SKM-1 (cell line): ENCODE results near the gene MED13.
"Not testable (repeated sequence)": the region's sequence is repeated elsewhere in the genome, so short reads cannot be mapped to it uniquely, and the experiment has no call there.

Experiments
- DNase-seq: peaks from one replicate; lab custom pipeline; 2025; ENCODE audit not compliant: unreplicated experiment; lab: John Stamatoyannopoulos, UW

MED13 gene

GRCh38 chr17:61908292-61909037 lies 156.6 kb downstream of the MED13 start:
- DNase-seq: no peak

- DNase-seq: no peak
These were observed 157.7 kb downstream of the MED13 start for GRCh38 chr17:61907361-61907760.

GRCh38 chr17:61904094-61904710 lies 160.9 kb downstream of the MED13 start:
- no peak for DNase-seq

DNA sequence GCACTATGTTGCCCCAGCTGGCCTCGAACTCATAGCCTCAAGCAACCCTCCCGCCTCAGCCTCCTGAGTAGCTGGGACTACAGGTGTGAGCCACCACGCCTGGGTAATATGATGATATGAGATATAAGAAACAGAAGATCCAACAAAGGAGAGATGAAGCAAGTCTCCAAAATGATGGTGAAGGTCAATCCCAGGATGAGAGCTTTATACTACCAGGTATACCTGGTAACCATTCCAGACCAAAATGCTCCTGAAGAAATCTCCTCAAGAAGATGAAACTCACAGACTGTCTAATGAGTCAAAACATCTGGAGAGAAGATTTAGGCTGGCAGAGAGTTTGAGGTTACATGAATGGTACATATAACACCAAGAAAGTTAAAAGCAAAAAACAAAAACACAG lies 161.8 kb downstream of the MED13 start:
- DNase-seq: no peak

DNA sequence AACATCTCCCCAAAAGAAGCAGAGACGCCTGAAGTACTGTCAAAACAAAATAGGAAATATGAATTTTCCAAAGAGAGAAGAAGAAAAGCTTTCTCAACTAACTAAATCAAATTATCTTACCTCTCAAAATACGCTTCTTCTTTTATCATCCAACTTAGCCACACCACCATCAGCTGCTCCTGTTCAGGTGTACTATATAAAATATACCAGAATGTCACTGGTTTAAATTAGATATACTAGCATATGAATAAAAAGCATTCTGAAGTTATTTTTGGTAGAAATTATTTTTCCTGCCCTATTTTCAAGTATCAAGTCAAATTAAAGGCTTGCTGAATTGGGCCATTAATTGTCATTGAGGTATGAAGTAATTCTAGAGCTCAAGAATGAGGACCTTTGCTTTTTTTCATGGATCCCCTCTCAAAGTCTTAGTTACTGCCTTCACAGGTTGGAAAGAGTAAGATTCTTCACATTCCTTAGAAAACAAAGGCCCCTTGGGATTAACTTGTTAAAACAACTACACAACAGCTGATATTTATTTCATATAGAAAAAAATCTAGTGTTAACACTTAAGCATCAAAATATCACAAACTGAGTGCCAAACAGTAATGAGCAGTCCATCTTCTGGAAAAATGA lies 167.4 kb downstream of the MED13 start:
- DNase-seq: no peak

- DNase-seq: no peak
These were observed 169.7 kb downstream of the MED13 start for GRCh38 chr17:61895391-61895790.

DNA sequence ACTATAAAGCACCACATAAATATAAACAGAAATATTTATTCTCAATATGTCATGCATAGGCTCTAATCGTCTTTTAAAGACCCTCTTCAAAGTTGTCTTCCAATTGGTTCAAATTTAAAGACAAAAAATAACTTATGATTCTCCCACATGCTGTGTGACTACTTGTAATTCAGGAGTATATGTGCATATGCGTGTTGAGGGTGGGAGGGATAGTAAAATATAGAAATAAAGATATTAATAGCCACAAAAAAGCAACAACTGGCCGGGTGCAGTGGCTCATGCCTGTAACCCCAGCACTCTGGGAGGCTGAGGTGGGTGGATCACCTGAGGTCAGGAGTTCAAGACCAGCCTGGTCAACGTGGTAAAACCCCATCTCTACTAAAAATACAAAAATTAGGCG lies 170.8 kb downstream of the MED13 start:
- DNase-seq: not testable (repeated sequence)
